Keratinocyte (primary cell): ENCODE measurements around the gene DNAH11.

Source experiments
- EZH2 ChIP-seq: IDR thresholded peaks from one replicate; pipeline ENCODE4 v1.6.1; 2012; ENCODE audit warnings: inconsistent platforms, mild to moderate bottlenecking, low read length, moderate library complexity
- TF ChIP-seq, protein P1 (sequence below), 3 experiments: IDR thresholded peaks in 1 of 3; conservative IDR thresholded peaks in 1 of 3; optimal IDR thresholded peaks in 1 of 3; 2 replicates in 2 of 3; 3 replicates in 1 of 3; pipeline versions ENCODE3 to v1.5.1; 2011; ENCODE audit warnings: low read length in 3 of 3, mild to moderate bottlenecking in 3 of 3, moderate library complexity in 2 of 3, control low read depth in 1 of 3, inconsistent platforms in 1 of 3; ENCODE audit not compliant: insufficient read depth in 2 of 3; ENCODE audit errors: extremely low read depth in 1 of 3

DNA sequence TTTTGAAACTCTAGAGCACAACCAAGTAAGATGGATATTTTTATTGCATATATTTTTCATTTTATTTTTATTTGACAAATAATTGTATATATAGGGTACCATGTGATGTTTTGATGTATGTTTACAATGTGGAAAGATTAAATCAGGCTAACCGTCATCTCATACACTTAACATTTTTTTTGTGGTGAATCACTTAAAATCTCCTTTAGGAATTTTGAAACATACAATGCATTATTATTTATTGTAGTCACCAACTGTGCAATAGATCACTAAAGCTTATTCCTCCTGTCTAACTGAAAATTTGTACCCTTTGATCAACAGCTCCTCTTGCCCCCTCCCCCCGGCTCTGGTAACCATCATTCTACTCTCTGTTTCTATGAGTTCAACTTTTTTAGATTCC is 77.2 kb downstream of the DNAH11 start:
- TF ChIP-seq, protein P1, sequence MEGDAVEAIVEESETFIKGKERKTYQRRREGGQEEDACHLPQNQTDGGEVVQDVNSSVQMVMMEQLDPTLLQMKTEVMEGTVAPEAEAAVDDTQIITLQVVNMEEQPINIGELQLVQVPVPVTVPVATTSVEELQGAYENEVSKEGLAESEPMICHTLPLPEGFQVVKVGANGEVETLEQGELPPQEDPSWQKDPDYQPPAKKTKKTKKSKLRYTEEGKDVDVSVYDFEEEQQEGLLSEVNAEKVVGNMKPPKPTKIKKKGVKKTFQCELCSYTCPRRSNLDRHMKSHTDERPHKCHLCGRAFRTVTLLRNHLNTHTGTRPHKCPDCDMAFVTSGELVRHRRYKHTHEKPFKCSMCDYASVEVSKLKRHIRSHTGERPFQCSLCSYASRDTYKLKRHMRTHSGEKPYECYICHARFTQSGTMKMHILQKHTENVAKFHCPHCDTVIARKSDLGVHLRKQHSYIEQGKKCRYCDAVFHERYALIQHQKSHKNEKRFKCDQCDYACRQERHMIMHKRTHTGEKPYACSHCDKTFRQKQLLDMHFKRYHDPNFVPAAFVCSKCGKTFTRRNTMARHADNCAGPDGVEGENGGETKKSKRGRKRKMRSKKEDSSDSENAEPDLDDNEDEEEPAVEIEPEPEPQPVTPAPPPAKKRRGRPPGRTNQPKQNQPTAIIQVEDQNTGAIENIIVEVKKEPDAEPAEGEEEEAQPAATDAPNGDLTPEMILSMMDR (optimal IDR thresholded peaks at IDR 0.05 in 1 of 3, IDR thresholded peaks at IDR 0.05 in 1 of 3, conservative IDR thresholded peaks at IDR 0.05 in 1 of 3; ENCODE audit: extremely low read depth in 1 of 3, insufficient read depth in 2 of 3, low read length in 3 of 3), result no peak
- TF ChIP-seq EZH2, result no peak
